HEK293 (cell line): ENCODE results near the gene SLC35E3.

ENCODE experiments used
- CTCF ChIA-PET: fragments of 350-600 bp; formaldehyde crosslinking; extraction: SDS; loops from one replicate; lab custom pipeline; 2021; ENCODE audit warnings: antibody characterized with exemption; lab: Yijun Ruan, JAX
- POLR2A ChIA-PET: fragments of 300-600 bp; formaldehyde crosslinking; extraction: SDS; loops from one replicate; lab custom pipeline; 2020; ENCODE audit warnings: antibody characterized with exemption, inconsistent platforms; lab: Yijun Ruan, JAX
- H3K27ac ChIP-seq: fragments of 200-500 bp; sonication (Bioruptor generic); 2 replicates; pipeline ENCODE4 v1.5.1; 2014; ENCODE audit warnings: low read depth, low read length, control low read depth, inconsistent platforms; ENCODE audit errors: extremely low read depth
- H3K36me3 ChIP-seq, 2 experiments: fragments of 200-500 bp in 1 of 2; sonication (Bioruptor generic) in 1 of 2; 1 replicate in 1 of 2; 2 replicates in 1 of 2; pipeline ENCODE4 v1.5.1; 2014 to 2017; ENCODE audit warnings: inconsistent platforms in 2 of 2, low read length in 2 of 2; ENCODE audit not compliant: control insufficient read depth in 2 of 2, insufficient read depth in 1 of 2
- H3K4me1 ChIP-seq: fragments of 200-500 bp; sonication (Bioruptor generic); 2 replicates; pipeline ENCODE4 v1.5.1; 2014; ENCODE audit warnings: mild to moderate bottlenecking, low read length, inconsistent platforms; ENCODE audit not compliant: control insufficient read depth, insufficient read depth
- H3K4me3 ChIP-seq: 2 replicates; pipeline ENCODE4 v1.5.1; 2011; ENCODE audit warnings: low read depth, mild to moderate bottlenecking, control low read depth, low read length, moderate library complexity
- H3K9me3 ChIP-seq: fragments of 200-500 bp; sonication (Bioruptor generic); 2 replicates; pipeline ENCODE4 v1.5.1; 2014; ENCODE audit warnings: low read depth, low read length, inconsistent platforms; ENCODE audit not compliant: control insufficient read depth, insufficient read depth
- GFI1B ChIP-seq: fragments of 450-650 bp; formaldehyde crosslinking; IDR thresholded peaks from 2 replicates; pipeline ENCODE4 v1.5.1; 2016; ENCODE audit warnings: missing biosample characterization, missing genetic modification characterization
- GLIS1 ChIP-seq: fragments of 450-650 bp; formaldehyde crosslinking; IDR thresholded peaks from 2 replicates; pipeline ENCODE4 v1.5.1; 2016; ENCODE audit warnings: missing biosample characterization, missing genetic modification characterization
- HIC1 ChIP-seq: fragments of 450-650 bp; formaldehyde crosslinking; IDR thresholded peaks from 2 replicates; pipeline ENCODE4 v1.5.1; 2016; ENCODE audit warnings: missing biosample characterization, missing genetic modification characterization
- KLF1 ChIP-seq: fragments of 450-650 bp; formaldehyde crosslinking; IDR thresholded peaks from 2 replicates; pipeline ENCODE4 v1.5.1; 2016; ENCODE audit warnings: missing biosample characterization, missing genetic modification characterization
- MYNN ChIP-seq: fragments of 450-650 bp; formaldehyde crosslinking; IDR thresholded peaks from 2 replicates; pipeline ENCODE4 v1.5.1; 2016; ENCODE audit warnings: missing biosample characterization, missing genetic modification characterization, borderline replicate concordance
- OSR2 ChIP-seq: fragments of 450-650 bp; formaldehyde crosslinking; IDR thresholded peaks from 2 replicates; pipeline ENCODE4 v1.5.1; 2016; ENCODE audit warnings: missing biosample characterization, missing genetic modification characterization
- PRDM1 ChIP-seq: fragments of 450-650 bp; formaldehyde crosslinking; IDR thresholded peaks from 2 replicates; pipeline ENCODE4; 2016; ENCODE audit warnings: missing biosample characterization, missing genetic modification characterization
- SETDB1 ChIP-seq: IDR thresholded peaks from one replicate; pipeline ENCODE4 v1.6.1; 2017; ENCODE audit warnings: mild to moderate bottlenecking, low read length, moderate library complexity, mixed read lengths; ENCODE audit not compliant: insufficient read length
- SP2 ChIP-seq: fragments of 450-650 bp; formaldehyde crosslinking; IDR thresholded peaks from 2 replicates; pipeline ENCODE4 v1.5.1; 2016; ENCODE audit warnings: missing biosample characterization, missing genetic modification characterization
- ZNF121 ChIP-seq: fragments of 450-650 bp; formaldehyde crosslinking; IDR thresholded peaks from 2 replicates; pipeline ENCODE4 v1.5.1; 2016; ENCODE audit warnings: missing biosample characterization, missing genetic modification characterization
- ZNF132 ChIP-seq: fragments of 450-650 bp; formaldehyde crosslinking; IDR thresholded peaks from 2 replicates; pipeline ENCODE4 v1.5.1; 2017; ENCODE audit warnings: missing biosample characterization, missing genetic modification characterization, borderline replicate concordance
- ZNF133 ChIP-seq: fragments of 450-650 bp; formaldehyde crosslinking; IDR thresholded peaks from 2 replicates; pipeline ENCODE4 v1.5.1; 2016; ENCODE audit warnings: missing biosample characterization, missing genetic modification characterization
- ZNF184 ChIP-seq: fragments of 450-650 bp; IDR thresholded peaks from 2 replicates; pipeline ENCODE4 v1.5.1; 2018; ENCODE audit warnings: missing biosample characterization, mild to moderate bottlenecking, missing genetic modification characterization
- ZNF202 ChIP-seq: fragments of 450-650 bp; formaldehyde crosslinking; IDR thresholded peaks from 2 replicates; pipeline ENCODE4 v1.5.1; 2016; ENCODE audit warnings: missing biosample characterization, missing genetic modification characterization, borderline replicate concordance
- ZNF211 ChIP-seq: fragments of 450-650 bp; formaldehyde crosslinking; IDR thresholded peaks from 2 replicates; pipeline ENCODE4 v1.5.1; 2016; ENCODE audit warnings: low read depth, missing biosample characterization, missing genetic modification characterization
- ZNF335 ChIP-seq: fragments of 450-650 bp; formaldehyde crosslinking; conservative IDR thresholded peaks from 2 replicates; pipeline ENCODE4 v1.5.1; 2016; ENCODE audit warnings: missing biosample characterization, missing genetic modification characterization
- ZNF350 ChIP-seq: fragments of 450-650 bp; formaldehyde crosslinking; IDR thresholded peaks from 2 replicates; pipeline ENCODE4 v1.5.0; 2017; ENCODE audit warnings: missing biosample characterization, mild to moderate bottlenecking, missing genetic modification characterization
- ZNF362 ChIP-seq: fragments of 450-650 bp; formaldehyde crosslinking; IDR thresholded peaks from 2 replicates; pipeline ENCODE4 v1.5.1; 2016; ENCODE audit warnings: missing biosample characterization, missing genetic modification characterization
- ZNF416 ChIP-seq: fragments of 450-650 bp; formaldehyde crosslinking; IDR thresholded peaks from 2 replicates; pipeline ENCODE4 v1.5.1; 2016; ENCODE audit warnings: missing biosample characterization, missing genetic modification characterization
- ZNF423 ChIP-seq: fragments of 450-650 bp; formaldehyde crosslinking; IDR thresholded peaks from 2 replicates; pipeline ENCODE4 v1.5.1; 2016; ENCODE audit warnings: missing biosample characterization, missing genetic modification characterization
- ZNF433 ChIP-seq: fragments of 450-650 bp; formaldehyde crosslinking; IDR thresholded peaks from 2 replicates; pipeline ENCODE4 v1.5.1; 2016; ENCODE audit warnings: missing biosample characterization, missing genetic modification characterization, low read depth
- ZNF621 ChIP-seq: fragments of 450-650 bp; formaldehyde crosslinking; IDR thresholded peaks from 2 replicates; pipeline ENCODE4 v1.5.1; 2017; ENCODE audit warnings: missing biosample characterization, missing genetic modification characterization
- ZNF626 ChIP-seq: fragments of 450-650 bp; sonication (Bioruptor Pico); formaldehyde crosslinking; IDR thresholded peaks from 2 replicates; pipeline ENCODE4 v1.5.1; 2018; ENCODE audit warnings: missing biosample characterization, missing genetic modification characterization, inconsistent platforms
- ZNF658 ChIP-seq: fragments of 450-650 bp; formaldehyde crosslinking; IDR thresholded peaks from 2 replicates; pipeline ENCODE4; 2016; ENCODE audit warnings: missing biosample characterization, missing genetic modification characterization
- ZNF76 ChIP-seq: fragments of 450-650 bp; formaldehyde crosslinking; IDR thresholded peaks from 2 replicates; pipeline ENCODE4; 2016; ENCODE audit warnings: low read depth, missing biosample characterization, missing genetic modification characterization, borderline replicate concordance
- ZNF785 ChIP-seq: fragments of 450-650 bp; formaldehyde crosslinking; IDR thresholded peaks from 2 replicates; pipeline ENCODE4 v1.5.1; 2016; ENCODE audit warnings: missing biosample characterization, missing genetic modification characterization
- ZXDB ChIP-seq: fragments of 450-650 bp; formaldehyde crosslinking; IDR thresholded peaks from 2 replicates; pipeline ENCODE4 v1.5.1; 2016; ENCODE audit warnings: missing biosample characterization, missing genetic modification characterization

SLC35E3 gene

GRCh38 chr12:68790081-68790951, 44.3 kb downstream of the SLC35E3 start:
- Histone ChIP-seq H3K4me3 (no peak overlapping the region), H3K36me3 (no peaks in the 10 kb centered on the region), H3K4me1 (peaks cover 4% of the 10 kb centered on the region; the same call in 1 of the 2 replicates), H3K9me3 (no peaks in the 10 kb centered on the region), H3K27ac (no peak overlapping the region)
- CTCF ChIA-PET, result no interaction called here
- POLR2A ChIA-PET, result no interaction called here
- TF ChIP-seq ZNF416 (tag by site-specific recombination) (no peak), ZNF202 (no peak), GLIS1 (no peak), ZNF211 (tag by site-specific recombination) (no peak), ZNF433 (tag by site-specific recombination) (no peak), KLF1 (tag by site-specific recombination) (no peak), ZNF785 (no peak), GFI1B (no peak), ZNF335 (tag by site-specific recombination) (no peak), ZXDB (tag by site-specific recombination) (no peak)

GRCh38 chr12:68790952-68791234, 44.9 kb downstream of the SLC35E3 start:
- no peak for TF ChIP-seq ZNF626 (tag by site-specific recombination)
- no peak for TF ChIP-seq ZNF433 (tag by site-specific recombination)
- no peak for TF ChIP-seq KLF1 (tag by site-specific recombination)
- no peak for TF ChIP-seq ZNF76
- TF ChIP-seq ZNF121 (tag by site-specific recombination), result peak; percentile 69; the same call in 1 of the 2 replicates
- TF ChIP-seq MYNN (tag by site-specific recombination), result no peak
- no peak for TF ChIP-seq ZNF350
- no peak for TF ChIP-seq ZNF423 (tag by site-specific recombination)
- no peaks in the 10 kb centered on the region for H3K9me3 ChIP-seq
- no peaks in the 10 kb centered on the region for H3K36me3 ChIP-seq
- H3K27ac ChIP-seq, result no peak overlapping the region
- CTCF ChIA-PET, result no interaction called here
- peaks cover 4% of the 10 kb centered on the region; the same call in 1 of the 2 replicates for H3K4me1 ChIP-seq
- no peak overlapping the region for H3K4me3 ChIP-seq
- POLR2A ChIA-PET, result no interaction called here

- Histone ChIP-seq H3K4me1 (peaks cover 4% of the 10 kb centered on the region; the same call in 1 of the 2 replicates), H3K36me3 (no peaks in the 10 kb centered on the region), H3K4me3 (no peak overlapping the region), H3K9me3 (no peaks in the 10 kb centered on the region), H3K27ac (no peak overlapping the region)
- TF ChIP-seq ZNF133 (tag by site-specific recombination) (no peak), SETDB1 (no peak), ZNF621 (tag by site-specific recombination) (no peak), OSR2 (tag by site-specific recombination) (no peak)
- POLR2A ChIA-PET, result no interaction called here
- CTCF ChIA-PET, result interaction anchor here (0.8 kb wide), 1 partner anchor 10 kb away, joined by 3 read pairs; no protein-coding TSS in a partner anchor
These were observed 46.0 kb downstream of the SLC35E3 start for GRCh38 chr12:68791897-68792481.

- no peaks in the 10 kb centered on the region for H3K36me3 ChIP-seq
- no peak overlapping the region for H3K27ac ChIP-seq
- H3K4me3 ChIP-seq, result no peak overlapping the region
- no peaks in the 10 kb centered on the region for H3K9me3 ChIP-seq
- ChIA-PET CTCF (interaction anchor here (0.7 kb wide), 1 partner anchor 142 kb away, joined by 3 read pairs; no protein-coding TSS in a partner anchor), POLR2A (interaction anchor here (1.4 kb wide), 1 partner anchor 52 kb away, joined by 3 read pairs; no protein-coding TSS in a partner anchor)
- no peaks in the 10 kb centered on the region for H3K4me1 ChIP-seq
- no peak for TF ChIP-seq ZNF362 (tag by site-specific recombination)
- TF ChIP-seq ZNF184, result no peak
- TF ChIP-seq ZNF658 (tag by site-specific recombination), result no peak
- no peak for TF ChIP-seq ZNF621 (tag by site-specific recombination)
- TF ChIP-seq HIC1 (tag by site-specific recombination), result no peak
- TF ChIP-seq PRDM1 (tag by site-specific recombination), result no peak
- TF ChIP-seq SP2, result no peak
- no peak for TF ChIP-seq ZNF132 (tag by site-specific recombination)
These were observed 47.0 kb downstream of the SLC35E3 start for GRCh38 chr12:68792952-68793351.
